GM12878 (cell line): ENCODE results near the gene SMPDL3A. TPM values are rescaled to one million over a fixed set of nuclear protein-coding genes. Genes with fewer than 3 reads are reported as not detected.

ENCODE experiments used
- ATAC-seq: fragments of 200-7000 bp; cut with Tn5 transposase; 3 replicates; pipeline ENCODE4 v1.9.1; 2020; ENCODE audit warnings: mild to moderate bottlenecking, moderate library complexity
- BruUV-seq: library from RNA; stranded (reverse); fragments of 400-500 nt; replicated peaks from 2 replicates; lab custom pipeline; 2021; lab: Mats Ljungman, UMichigan
- CTCF ChIA-PET: fragments of 300-600 bp; sonication (Branson Sonifier 250); formaldehyde crosslinking; extraction: SDS; loops from one replicate; lab custom pipeline; 2021; ENCODE audit warnings: inconsistent platforms; lab: Yijun Ruan, JAX
- POLR2A ChIA-PET: fragments of 350-600 bp; formaldehyde crosslinking; extraction: SDS; loops from one replicate; lab custom pipeline; 2021; ENCODE audit warnings: inconsistent platforms; lab: Charles Lee
- RAD21 ChIA-PET: fragments of 300-600 bp; sonication (Branson Sonifier 250); formaldehyde crosslinking; loops from one replicate; lab custom pipeline; 2023; ENCODE audit warnings: antibody characterized with exemption; ENCODE audit not compliant: unreplicated experiment; lab: Charles Lee
- SMC1A ChIA-PET: fragments of 300-600 bp; sonication (Branson Sonifier 250); formaldehyde crosslinking; loops from one replicate; lab custom pipeline; 2023; ENCODE audit not compliant: unreplicated experiment, uncharacterized antibody; lab: Charles Lee
- DNase-seq: peaks from one replicate; pipeline ENCODE4 v3.0.0-alpha.2; 2011; ENCODE audit warnings: low read depth, low spot score
- FAIRE-seq: peaks from 3 replicates; lab custom pipeline; 2011; peaks lifted over from hg19 to GRCh38; lab: Jason Lieb, UNC
- H2AFZ ChIP-seq: 2 replicates; pipeline ENCODE4 v1.6.0; 2011; ENCODE audit warnings: low read depth, low read length, control low read depth; ENCODE audit not compliant: control insufficient read depth
- H3K27ac ChIP-seq: 2 replicates; pipeline ENCODE4 v1.5.1; 2011; ENCODE audit warnings: control low read depth; ENCODE audit not compliant: control insufficient read depth, insufficient read depth
- H3K27me3 ChIP-seq, 2 experiments: replicated peaks in 1 of 2; 2 replicates each; pipeline versions ENCODE4 v1.6.0 to v1.6.1; 2011; ENCODE audit warnings: low read length in 1 of 2; ENCODE audit not compliant: control insufficient read depth in 2 of 2, insufficient read depth in 2 of 2
- H3K36me3 ChIP-seq, 2 experiments: 2 replicates each; pipeline ENCODE4 v1.5.1; 2011; ENCODE audit warnings: low read length in 1 of 2; ENCODE audit not compliant: control insufficient read depth in 2 of 2, insufficient read depth in 2 of 2
- H3K4me1 ChIP-seq: 2 replicates; pipeline ENCODE4 v1.6.1; 2011; ENCODE audit warnings: mild to moderate bottlenecking, low read length, moderate library complexity, mixed read lengths; ENCODE audit not compliant: control insufficient read depth, insufficient read depth
- H3K4me2 ChIP-seq: 2 replicates; pipeline ENCODE4 v1.6.0; 2011; ENCODE audit warnings: control low read depth; ENCODE audit not compliant: control insufficient read depth, insufficient read depth
- H3K4me3 ChIP-seq: fragments of 200-600 bp; sonication (generic); 2 replicates; pipeline ENCODE4 v1.5.1; 2016
- H3K79me2 ChIP-seq: 2 replicates; pipeline ENCODE4 v1.6.0; 2011; ENCODE audit warnings: low read length; ENCODE audit not compliant: control insufficient read depth, insufficient read depth
- H3K9ac ChIP-seq: 2 replicates; pipeline ENCODE4 v1.8.0; 2011; ENCODE audit warnings: low read length, control low read depth, mixed read lengths; ENCODE audit not compliant: control insufficient read depth, insufficient read depth
- H3K9me3 ChIP-seq: replicated peaks from 3 replicates; pipeline ENCODE4 v1.5.1; 2011; ENCODE audit warnings: mild to moderate bottlenecking, low read length; ENCODE audit not compliant: control insufficient read depth, insufficient read depth
- H4K20me1 ChIP-seq: 2 replicates; pipeline ENCODE4 v1.6.0; 2011; ENCODE audit not compliant: control insufficient read depth, insufficient read depth
- MYB ChIP-seq: fragments of 150-350 bp; IDR thresholded peaks from 2 replicates; pipeline ENCODE4 v1.6.1; 2014; ENCODE audit warnings: mild to moderate bottlenecking, low read depth, low read length, borderline replicate concordance
- POLR2A ChIP-seq: IDR thresholded peaks from 2 replicates; pipeline ENCODE4 v1.6.1; 2011; ENCODE audit warnings: low read depth, mild to moderate bottlenecking, low read length
- RBBP5 ChIP-seq: fragments of 200-600 bp; sonication (generic); conservative IDR thresholded peaks from 2 replicates; pipeline ENCODE4 v1.6.1; 2016
- TARDBP ChIP-seq: IDR thresholded peaks from 2 replicates; pipeline ENCODE4 v1.6.1; 2016; ENCODE audit warnings: borderline replicate concordance
- WGBS: methylation state at CpG from one replicate; pipeline ENCODE4 v1.1.6; 2016; ENCODE audit warnings: low lambda C conversion rate; ENCODE audit not compliant: insufficient replicate concordance, insufficient coverage; ENCODE audit errors: missing lambda C conversion rate; 5-methylcytosine and 5-hydroxymethylcytosine counted together
- in situ Hi-C: fragments of 300-500 bp; cut with MboI; formaldehyde crosslinking; loops from 9 replicates; pipeline ENCODE4 v1.14.3; 2018; ENCODE audit warnings: mixed read lengths
- intact Hi-C: fragments of 100-400 bp; cut with micrococcal nuclease; formaldehyde crosslinking; loops from one replicate; pipeline ENCODE4 v1.14.2; 2022; ENCODE audit not compliant: unreplicated experiment
- polyA plus RNA-seq, 11 experiments: library from polyadenylated mRNA; depleted of rRNA in 4 of 11; unstranded in 6 of 11; stranded (reverse) in 5 of 11; fragments of >200 nt; fragmentation: Nextera tagmentation in 4 of 11; fragmentation: Illumina TruSeq in 1 of 11; extraction: Ambion mirVana in 4 of 11; extraction: Trizol in 1 of 11; gene quantifications; 1 replicate in 1 of 11; 2 replicates in 10 of 11; pipeline versions ENCODE4 v1.2.1 to v1.2.3, GENCODE V29; 2011 to 2016; ENCODE audit warnings: inconsistent platforms in 2 of 11, missing spikeins in 2 of 11, low read depth in 1 of 11
- total RNA-seq, 4 experiments: library from RNA; depleted of rRNA in 3 of 4; stranded (reverse); fragments of >200 nt in 3 of 4; fragmentation: Illumina TruSeq in 1 of 4; extraction: Trizol in 1 of 4; gene quantifications; 2 replicates each; pipeline versions ENCODE4 v1.2.1 to v1.2.3, GENCODE V29; 2013 to 2021
- TF ChIP-seq, protein P1 (sequence below): fragments of 150-350 bp; IDR thresholded peaks from 2 replicates; pipeline ENCODE4 v1.6.1; 2016; ENCODE audit warnings: low read depth, low read length

The SMPDL3A gene
- total and polyA plus RNA-seq, 10 of the 15 experiments (the other 5 are each of a cell fraction or from before 2014, with no cell fraction given), result 0.05 to 0.91 (median 0.09) TPM; not detected in 3

DNA sequence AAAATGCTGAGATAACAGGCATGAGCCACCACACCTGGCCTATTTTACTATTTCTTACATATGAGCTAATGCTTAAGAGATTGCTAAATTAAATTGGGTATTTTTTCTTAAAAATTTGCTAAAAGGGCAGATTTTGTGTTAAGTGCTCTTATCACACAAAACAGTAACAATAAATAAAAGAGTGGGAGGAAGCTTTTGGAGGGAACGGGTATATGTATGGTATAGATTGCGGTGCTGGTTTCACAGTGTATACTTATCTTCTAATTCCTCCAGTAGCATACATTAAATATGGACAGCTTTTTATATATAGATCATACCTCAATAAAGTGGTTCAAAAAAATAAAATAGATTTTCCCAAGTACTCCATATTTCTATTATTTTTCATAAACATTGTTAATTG lies 49.0 kb upstream of the SMPDL3A start:
- no peaks in the 10 kb centered on the region for H3K27me3 ChIP-seq
- CTCF ChIA-PET, result interaction anchor here (0.8 to 23.5 kb wide), 5 partner anchors 9 to 249 kb away, joined by 3 to 640 read pairs (median 5); no protein-coding TSS in a partner anchor
- no peak for FAIRE-seq

More for the DNA sequence above, 49.0 kb upstream of the SMPDL3A start:
- intact Hi-C loops, result no loop called here
- DNase-seq, result no peak
- Histone ChIP-seq H3K27ac (no peak overlapping the region), H3K79me2 (no peaks in the 10 kb centered on the region), H3K36me3 (no peaks in the 10 kb centered on the region), H3K4me3 (no peak overlapping the region), H3K4me2 (no peak overlapping the region), H3K9me3 (no peaks in the 10 kb centered on the region), H2AFZ (no peak overlapping the region), H3K9ac (no peak overlapping the region), H4K20me1 (no peaks in the 10 kb centered on the region), H3K4me1 (no peaks in the 10 kb centered on the region)
- in situ Hi-C loops, result no loop called here
- TF ChIP-seq POLR2A, result no peak
- no peak for TF ChIP-seq RBBP5
- no peak for TF ChIP-seq TARDBP
- TF ChIP-seq MYB, result no peak
- TF ChIP-seq, protein P1, sequence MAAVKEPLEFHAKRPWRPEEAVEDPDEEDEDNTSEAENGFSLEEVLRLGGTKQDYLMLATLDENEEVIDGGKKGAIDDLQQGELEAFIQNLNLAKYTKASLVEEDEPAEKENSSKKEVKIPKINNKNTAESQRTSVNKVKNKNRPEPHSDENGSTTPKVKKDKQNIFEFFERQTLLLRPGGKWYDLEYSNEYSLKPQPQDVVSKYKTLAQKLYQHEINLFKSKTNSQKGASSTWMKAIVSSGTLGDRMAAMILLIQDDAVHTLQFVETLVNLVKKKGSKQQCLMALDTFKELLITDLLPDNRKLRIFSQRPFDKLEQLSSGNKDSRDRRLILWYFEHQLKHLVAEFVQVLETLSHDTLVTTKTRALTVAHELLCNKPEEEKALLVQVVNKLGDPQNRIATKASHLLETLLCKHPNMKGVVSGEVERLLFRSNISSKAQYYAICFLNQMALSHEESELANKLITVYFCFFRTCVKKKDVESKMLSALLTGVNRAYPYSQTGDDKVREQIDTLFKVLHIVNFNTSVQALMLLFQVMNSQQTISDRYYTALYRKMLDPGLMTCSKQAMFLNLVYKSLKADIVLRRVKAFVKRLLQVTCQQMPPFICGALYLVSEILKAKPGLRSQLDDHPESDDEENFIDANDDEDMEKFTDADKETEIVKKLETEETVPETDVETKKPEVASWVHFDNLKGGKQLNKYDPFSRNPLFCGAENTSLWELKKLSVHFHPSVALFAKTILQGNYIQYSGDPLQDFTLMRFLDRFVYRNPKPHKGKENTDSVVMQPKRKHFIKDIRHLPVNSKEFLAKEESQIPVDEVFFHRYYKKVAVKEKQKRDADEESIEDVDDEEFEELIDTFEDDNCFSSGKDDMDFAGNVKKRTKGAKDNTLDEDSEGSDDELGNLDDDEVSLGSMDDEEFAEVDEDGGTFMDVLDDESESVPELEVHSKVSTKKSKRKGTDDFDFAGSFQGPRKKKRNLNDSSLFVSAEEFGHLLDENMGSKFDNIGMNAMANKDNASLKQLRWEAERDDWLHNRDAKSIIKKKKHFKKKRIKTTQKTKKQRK, result no peak
- ATAC-seq, result no peak
- ChIA-PET POLR2A (interaction anchor here (0.7 to 1.2 kb wide), 3 partner anchors 47 to 99 kb away, joined by 3 to 4 read pairs (median 3); no protein-coding TSS in a partner anchor), RAD21 (interaction anchor here (1.1 to 2.3 kb wide), 3 partner anchors 9 to 99 kb away, joined by 4 to 23 read pairs (median 5); no protein-coding TSS in a partner anchor), SMC1A (interaction anchor here (0.6 to 12.2 kb wide), 10 partner anchors 9 to 257 kb away, joined by 3 to 177 read pairs (median 4); no protein-coding TSS in a partner anchor)
- BruUV-seq, result no TSS peak
- WGBS, result 78% methylated on average over 2 of the region's 2 CpGs
